Keratinocyte (primary cell): Measurements from ENCODE around the gene CARMIL3. TPM values are rescaled to one million over a fixed set of nuclear protein-coding genes. Genes with fewer than 3 reads are reported as not detected.
"Not testable (repeated sequence)": the region's sequence is repeated elsewhere in the genome, so short reads cannot be mapped to it uniquely, and the experiment has no call there.

Experiments
- DNase-seq: peaks from one replicate; pipeline ENCODE4 v3.0.0-alpha.2; 2011; ENCODE audit warnings: low read depth, missing footprints, low spot score
- FAIRE-seq: peaks from 2 replicates; lab custom pipeline; 2011; peaks lifted over from hg19 to GRCh38; lab: Jason Lieb, UNC
- H2AFZ ChIP-seq: 2 replicates; pipeline ENCODE4 v1.6.0; 2012; ENCODE audit warnings: low read length, control low read depth, inconsistent platforms; ENCODE audit not compliant: control insufficient read depth
- H3K27ac ChIP-seq: 2 replicates; pipeline ENCODE4 v1.5.1; 2011; ENCODE audit warnings: low read length; ENCODE audit not compliant: control insufficient read depth, insufficient read depth
- H3K27me3 ChIP-seq: 3 replicates; pipeline ENCODE4 v1.6.0; 2011; ENCODE audit warnings: low read length; ENCODE audit not compliant: control insufficient read depth, insufficient read depth; ENCODE audit errors: extremely low read depth
- H3K36me3 ChIP-seq, 2 experiments: 2 replicates in 1 of 2; 3 replicates in 1 of 2; pipeline ENCODE4 v1.5.1; 2011; ENCODE audit warnings: low read length in 2 of 2, mild to moderate bottlenecking in 1 of 2; ENCODE audit not compliant: control insufficient read depth in 2 of 2, insufficient read depth in 2 of 2; ENCODE audit errors: extremely low read depth in 1 of 2
- H3K4me1 ChIP-seq: 3 replicates; pipeline ENCODE4 v1.5.1; 2011; ENCODE audit warnings: low read length; ENCODE audit not compliant: control insufficient read depth, insufficient read depth; ENCODE audit errors: extremely low read depth
- H3K4me2 ChIP-seq: 3 replicates; pipeline ENCODE4 v1.6.0; 2011; ENCODE audit warnings: low read depth, low read length; ENCODE audit not compliant: control insufficient read depth, insufficient read depth; ENCODE audit errors: extremely low read depth
- H3K4me3 ChIP-seq, 3 experiments: fragments of 200-600 bp in 1 of 3; sonication (generic) in 1 of 3; 2 replicates in 2 of 3; 3 replicates in 1 of 3; pipeline ENCODE4 v1.5.1; 2011 to 2016; ENCODE audit warnings: low read length in 3 of 3, mild to moderate bottlenecking in 3 of 3, control low read depth in 2 of 3, inconsistent platforms in 1 of 3, low read depth in 1 of 3, mixed read lengths in 1 of 3, mixed run types in 1 of 3, moderate library complexity in 1 of 3; ENCODE audit not compliant: control insufficient read depth in 2 of 3, insufficient read depth in 2 of 3; ENCODE audit errors: extremely low read depth in 1 of 3
- H3K79me2 ChIP-seq: 2 replicates; pipeline ENCODE4 v1.6.0; 2012; ENCODE audit warnings: low read length; ENCODE audit not compliant: control insufficient read depth, insufficient read depth
- H3K9ac ChIP-seq: 3 replicates; pipeline ENCODE4 v1.6.0; 2011; ENCODE audit warnings: low read length; ENCODE audit not compliant: control insufficient read depth, insufficient read depth; ENCODE audit errors: extremely low read depth
- H3K9me1 ChIP-seq: 3 replicates; pipeline ENCODE4 v1.6.0; 2011; ENCODE audit warnings: low read length; ENCODE audit not compliant: control insufficient read depth, insufficient read depth; ENCODE audit errors: extremely low read depth
- H3K9me3 ChIP-seq: 2 replicates; pipeline ENCODE4 v1.5.1; 2012; ENCODE audit warnings: low read depth, low read length; ENCODE audit not compliant: control insufficient read depth
- H4K20me1 ChIP-seq: 3 replicates; pipeline ENCODE4 v1.6.0; 2011; ENCODE audit warnings: low read length; ENCODE audit not compliant: control insufficient read depth, insufficient read depth; ENCODE audit errors: extremely low read depth
- CTCF ChIP-seq, 3 experiments: IDR thresholded peaks in 1 of 3; conservative IDR thresholded peaks in 1 of 3; optimal IDR thresholded peaks in 1 of 3; 2 replicates in 2 of 3; 3 replicates in 1 of 3; pipeline versions ENCODE3 to v1.5.1; 2011; ENCODE audit warnings: low read length in 3 of 3, mild to moderate bottlenecking in 3 of 3, moderate library complexity in 2 of 3, control low read depth in 1 of 3, inconsistent platforms in 1 of 3; ENCODE audit not compliant: insufficient read depth in 2 of 3; ENCODE audit errors: extremely low read depth in 1 of 3
- EZH2 ChIP-seq: IDR thresholded peaks from one replicate; pipeline ENCODE4 v1.6.1; 2012; ENCODE audit warnings: inconsistent platforms, mild to moderate bottlenecking, low read length, moderate library complexity
- dilution Hi-C: fragments of 300-500 bp; cut with MboI; formaldehyde crosslinking; loops from one replicate; pipeline ENCODE4 v1.7.0; 2020; ENCODE audit warnings: low sequenced_read_pairs; ENCODE audit not compliant: extremely low pct_ligation_motif_present
- polyA plus RNA-seq, 5 experiments: library from polyadenylated mRNA; depleted of rRNA in 3 of 5; stranded (reverse) in 3 of 5; stranded (forward) in 1 of 5; unstranded in 1 of 5; fragments of >200 nt; gene quantifications; 1 replicate in 1 of 5; 2 replicates in 3 of 5; 3 replicates in 1 of 5; pipeline versions ENCODE4 v1.2.1 to v1.2.3, GENCODE V29; 2011 to 2012; ENCODE audit warnings: missing spikeins in 2 of 5, low read depth in 1 of 5, low replicate concordance in 1 of 5

Gene CARMIL3
- polyA plus RNA-seq, 1 donor (not counting 4 experiments of a cell fraction or from before 2014, with no cell fraction given), result 0.12 TPM

- dilution Hi-C loops, result no loop called here
- Histone ChIP-seq H3K36me3 (no peaks in the 10 kb centered on the region), H3K9me3 (no peaks in the 10 kb centered on the region), H3K4me3 (no peak overlapping the region), H3K27me3 (no peaks in the 10 kb centered on the region), H3K79me2 (no peaks in the 10 kb centered on the region), H3K27ac (no peak overlapping the region), H3K9ac (no peak overlapping the region), H3K9me1 (no peaks in the 10 kb centered on the region), H4K20me1 (no peaks in the 10 kb centered on the region), H3K4me1 (no peaks in the 10 kb centered on the region), H3K4me2 (no peak overlapping the region), H2AFZ (no peak overlapping the region)
- no peak for DNase-seq
- no peak for FAIRE-seq
- TF ChIP-seq CTCF (optimal IDR thresholded peaks at IDR 0.05 in 1 of 3, IDR thresholded peaks at IDR 0.05 in 1 of 3, conservative IDR thresholded peaks at IDR 0.05 in 1 of 3; ENCODE audit: extremely low read depth in 1 of 3, insufficient read depth in 2 of 3, low read length in 3 of 3) (no peak), EZH2 (no peak)
These were observed 40.8 kb upstream of the CARMIL3 start for GRCh38 chr14:24011051-24011450.

- H3K4me2 ChIP-seq, H3K36me3 ChIP-seq, H3K4me3 ChIP-seq, dilution Hi-C loops, H3K9ac ChIP-seq, H3K4me1 ChIP-seq, H3K79me2 ChIP-seq, H2AFZ ChIP-seq, H4K20me1 ChIP-seq, FAIRE-seq, DNase-seq, H3K9me1 ChIP-seq, H3K27ac ChIP-seq, H3K27me3 ChIP-seq, H3K9me3 ChIP-seq: not testable (repeated sequence)
These were observed 39.0 kb upstream of the CARMIL3 start for GRCh38 chr14:24012726-24013273.
